ENCODE measurements around the gene ZNF503.

The ZNF503 gene

GRCh38 chr10:75431180-75432111 is 29.9 kb upstream of the ZNF503 start, which contains the start of gene LRMDA:
Gene LRMDA, plus strand, starts transcription at chr10:75431624.
- DNase-seq, result peak; percentile 74

- DNase-seq, result peak; percentile 98
Observed at GRCh38 chr10:75430000-75430763, 28.6 kb upstream of the ZNF503 start.

- DNase-seq, result peak; percentile 5
Observed at GRCh38 chr10:75429159-75429827, 27.7 kb upstream of the ZNF503 start.

- DNase-seq, result peak; percentile 74
Observed at GRCh38 chr10:75428434-75429158, 27.0 kb upstream of the ZNF503 start.

- DNase-seq, result peak; percentile 32
Observed at GRCh38 chr10:75427951-75428350, 26.4 kb upstream of the ZNF503 start.

- no peak for DNase-seq
Observed at GRCh38 chr10:75426880-75427279, 25.3 kb upstream of the ZNF503 start.

- no peak for DNase-seq
Observed at GRCh38 chr10:75425291-75426079, 23.9 kb upstream of the ZNF503 start.

GRCh38 chr10:75424571-75424970 is 23.0 kb upstream of the ZNF503 start:
- DNase-seq, result no peak

- DNase-seq, result no peak
Observed at GRCh38 chr10:75422913-75423312, 21.3 kb upstream of the ZNF503 start.

GRCh38 chr10:75418712-75419111 is 17.1 kb upstream of the ZNF503 start:
- no peak for DNase-seq

GRCh38 chr10:75418293-75418692 is 16.7 kb upstream of the ZNF503 start:
- peak; percentile 58 for DNase-seq

GRCh38 chr10:75417522-75417927 is 16.0 kb upstream of the ZNF503 start:
- DNase-seq, result no peak

GRCh38 chr10:75414527-75414926 is 13.0 kb upstream of the ZNF503 start:
- no peak for DNase-seq

GRCh38 chr10:75410132-75411005 is 8.8 kb upstream of the ZNF503 start:
- no peak for DNase-seq

- DNase-seq, result peak; percentile 15
Observed at GRCh38 chr10:75408911-75409885, 7.6 kb upstream of the ZNF503 start.

- DNase-seq, result no peak
Observed at GRCh38 chr10:75408509-75408875, 6.9 kb upstream of the ZNF503 start.

GRCh38 chr10:75407713-75408508 is 6.3 kb upstream of the ZNF503 start:
- peak; percentile 15 for DNase-seq

GRCh38 chr10:75407224-75407712 is 5.7 kb upstream of the ZNF503 start:
- DNase-seq, result no peak
